H9 (cell line): Measurements from ENCODE around the gene RHOB. TPM values are rescaled to one million over a fixed set of nuclear protein-coding genes. Genes with fewer than 3 reads are reported as not detected.

Source experiments
- DNase-seq: peaks from one replicate; pipeline ENCODE4 v3.0.0-alpha.2; 2017
- H2AFZ ChIP-seq: one replicate; pipeline ENCODE4 v1.6.1; 2013; ENCODE audit warnings: mild to moderate bottlenecking, low read length, control low read depth, moderate library complexity
- H2AK5ac ChIP-seq: 2 replicates; pipeline ENCODE4 v1.6.1; 2013; ENCODE audit warnings: low read length, control low read depth, mixed read lengths; ENCODE audit not compliant: insufficient read length
- H2BK120ac ChIP-seq: one replicate; pipeline ENCODE4 v1.6.1; 2013; ENCODE audit warnings: low read depth, mild to moderate bottlenecking, low read length, control low read depth, inconsistent platforms; ENCODE audit not compliant: poor library complexity, severe bottlenecking
- H2BK12ac ChIP-seq: 2 replicates; pipeline ENCODE4 v1.6.1; 2013; ENCODE audit warnings: low read length, control low read depth, mixed read lengths, low read depth; ENCODE audit not compliant: insufficient read length
- H2BK15ac ChIP-seq: 2 replicates; pipeline ENCODE4 v1.6.1; 2013; ENCODE audit warnings: low read depth, low read length, control low read depth
- H2BK20ac ChIP-seq: one replicate; pipeline ENCODE4 v1.6.1; 2013; ENCODE audit warnings: low read depth, mild to moderate bottlenecking, low read length, control low read depth, inconsistent platforms; ENCODE audit not compliant: poor library complexity, severe bottlenecking
- H2BK5ac ChIP-seq: 2 replicates; pipeline ENCODE4 v1.6.1; 2013; ENCODE audit warnings: low read length, control low read depth, mixed read lengths; ENCODE audit not compliant: insufficient read length
- H3K14ac ChIP-seq: 2 replicates; pipeline ENCODE4 v1.6.1; 2013; ENCODE audit warnings: low read length, control low read depth; ENCODE audit not compliant: insufficient read depth
- H3K18ac ChIP-seq: 2 replicates; pipeline ENCODE4 v1.6.1; 2013; ENCODE audit warnings: low read depth, mild to moderate bottlenecking, mixed read lengths, low read length, control low read depth; ENCODE audit not compliant: insufficient read length
- H3K23ac ChIP-seq: 2 replicates; pipeline ENCODE4 v1.6.1; 2013; ENCODE audit warnings: low read length, control low read depth, mixed read lengths, low read depth; ENCODE audit not compliant: insufficient read length
- H3K23me2 ChIP-seq: 2 replicates; pipeline ENCODE4 v1.6.1; 2013; ENCODE audit warnings: low read depth, mild to moderate bottlenecking, mixed read lengths, low read length, control low read depth; ENCODE audit not compliant: insufficient read length, poor library complexity, severe bottlenecking
- H3K27ac ChIP-seq: 2 replicates; pipeline ENCODE4 v1.5.1; 2013; ENCODE audit warnings: low read length, control low read depth, mixed read lengths, low read depth; ENCODE audit not compliant: insufficient read length
- H3K27me3 ChIP-seq: 2 replicates; pipeline ENCODE4 v1.6.1; 2013; ENCODE audit warnings: low read length, control low read depth, inconsistent platforms; ENCODE audit not compliant: insufficient read depth
- H3K4ac ChIP-seq: 2 replicates; pipeline ENCODE4 v1.6.1; 2013; ENCODE audit warnings: low read depth, mild to moderate bottlenecking, control low read depth, inconsistent platforms, low read length, moderate library complexity
- H3K4me1 ChIP-seq: 2 replicates; pipeline ENCODE4 v1.6.1; 2013; ENCODE audit warnings: low read length, control low read depth, inconsistent platforms; ENCODE audit not compliant: insufficient read depth
- H3K4me2 ChIP-seq: 2 replicates; pipeline ENCODE4 v1.6.1; 2013; ENCODE audit warnings: low read length, control low read depth, mixed read lengths; ENCODE audit not compliant: insufficient read length, insufficient read depth
- H3K56ac ChIP-seq: 2 replicates; pipeline ENCODE4 v1.6.1; 2013; ENCODE audit warnings: low read depth, mild to moderate bottlenecking, mixed read lengths, low read length, control low read depth; ENCODE audit not compliant: insufficient read length
- H3K79me1 ChIP-seq: 2 replicates; pipeline ENCODE4 v1.6.1; 2013; ENCODE audit warnings: low read depth, mild to moderate bottlenecking, moderate library complexity, low read length, control low read depth, inconsistent platforms; ENCODE audit not compliant: insufficient read depth, poor library complexity, severe bottlenecking
- H3K79me2 ChIP-seq: 2 replicates; pipeline ENCODE4 v1.6.1; 2013; ENCODE audit warnings: low read length, control low read depth, inconsistent platforms; ENCODE audit not compliant: insufficient read depth
- H3K9ac ChIP-seq: 2 replicates; pipeline ENCODE4 v1.6.1; 2013; ENCODE audit warnings: low read length, control low read depth, mixed read lengths; ENCODE audit not compliant: insufficient read length; ENCODE audit errors: extremely low read depth
- H3K9me3 ChIP-seq: one replicate; pipeline ENCODE4 v1.6.1; 2013; ENCODE audit warnings: low read depth, low read length, inconsistent platforms; ENCODE audit not compliant: control insufficient read depth
- H3T11ph ChIP-seq: one replicate; pipeline ENCODE4 v1.6.1; 2013; ENCODE audit warnings: mild to moderate bottlenecking, low read length, control low read depth, inconsistent platforms
- H4K20me1 ChIP-seq: one replicate; pipeline ENCODE4 v1.6.1; 2013; ENCODE audit not compliant: control insufficient read depth, insufficient read length, insufficient read depth
- H4K5ac ChIP-seq: 2 replicates; pipeline ENCODE4 v1.6.1; 2013; ENCODE audit warnings: low read depth, mild to moderate bottlenecking, mixed read lengths, low read length, control low read depth; ENCODE audit not compliant: insufficient read length
- H4K8ac ChIP-seq: replicated peaks from 2 replicates; pipeline ENCODE4 v1.6.1; 2013; ENCODE audit warnings: low read length, control low read depth, mixed read lengths, low read depth; ENCODE audit not compliant: insufficient read length
- H4K91ac ChIP-seq: 2 replicates; pipeline ENCODE4 v1.6.1; 2013; ENCODE audit warnings: low read depth, mild to moderate bottlenecking, moderate library complexity, mixed read lengths, low read length, control low read depth; ENCODE audit not compliant: insufficient read length
- H3K27ac Mint-ChIP-seq, 3 experiments: 2 replicates in 2 of 3; 3 replicates in 1 of 3; pipeline ENCODE4 v1.8.0; 2020 to 2021; ENCODE audit warnings: mixed read lengths in 3 of 3, mild to moderate bottlenecking in 1 of 3, moderate library complexity in 1 of 3
- H3K27me3 Mint-ChIP-seq: 2 replicates; pipeline ENCODE4 v1.8.0; 2021; ENCODE audit warnings: low read depth, mild to moderate bottlenecking, moderate library complexity, mixed read lengths
- H3K36me3 Mint-ChIP-seq, 3 experiments: 2 replicates in 2 of 3; 3 replicates in 1 of 3; pipeline ENCODE4 v1.8.0; 2020 to 2021; ENCODE audit warnings: low read depth in 3 of 3, mixed read lengths in 3 of 3; ENCODE audit not compliant: insufficient read depth in 1 of 3
- H3K4me1 Mint-ChIP-seq, 2 experiments: 2 replicates each; pipeline ENCODE4 v1.8.0; 2020; ENCODE audit warnings: mixed read lengths in 2 of 2
- H3K4me3 Mint-ChIP-seq, 2 experiments: 2 replicates in 1 of 2; 3 replicates in 1 of 2; pipeline ENCODE4 v1.8.0; 2020 to 2021; ENCODE audit warnings: mild to moderate bottlenecking in 2 of 2, mixed read lengths in 2 of 2, moderate library complexity in 1 of 2
- H3K9me3 Mint-ChIP-seq, 2 experiments: 2 replicates in 1 of 2; 3 replicates in 1 of 2; pipeline ENCODE4 v1.8.0; 2020; ENCODE audit warnings: mild to moderate bottlenecking in 2 of 2, mixed read lengths in 2 of 2, moderate library complexity in 1 of 2
- WGBS: extraction: QIAGEN DNeasy Blood & Tissue Kit; methylation state at CpG from one replicate; pipeline ENCODE4 v1.1.7; 2013; ENCODE audit warnings: missing lambda C conversion rate, low lambda C conversion rate, mixed read lengths; ENCODE audit not compliant: insufficient read length; ENCODE audit errors: extremely low coverage; 5-methylcytosine and 5-hydroxymethylcytosine counted together
- total RNA-seq: library from RNA; stranded (reverse); gene quantifications from 2 replicates; pipeline ENCODE4 v1.2.1, GENCODE V29; 2021
- TF ChIP-seq, protein P1 (sequence below): fragments of 200-600 bp; sonication (generic); conservative IDR thresholded peaks from 3 replicates; pipeline ENCODE4 v1.8.0; 2021; ENCODE audit warnings: antibody characterized with exemption, mild to moderate bottlenecking

The RHOB gene
- total RNA-seq, 1 experiment from 2014 or later = 10.3 TPM

DNA sequence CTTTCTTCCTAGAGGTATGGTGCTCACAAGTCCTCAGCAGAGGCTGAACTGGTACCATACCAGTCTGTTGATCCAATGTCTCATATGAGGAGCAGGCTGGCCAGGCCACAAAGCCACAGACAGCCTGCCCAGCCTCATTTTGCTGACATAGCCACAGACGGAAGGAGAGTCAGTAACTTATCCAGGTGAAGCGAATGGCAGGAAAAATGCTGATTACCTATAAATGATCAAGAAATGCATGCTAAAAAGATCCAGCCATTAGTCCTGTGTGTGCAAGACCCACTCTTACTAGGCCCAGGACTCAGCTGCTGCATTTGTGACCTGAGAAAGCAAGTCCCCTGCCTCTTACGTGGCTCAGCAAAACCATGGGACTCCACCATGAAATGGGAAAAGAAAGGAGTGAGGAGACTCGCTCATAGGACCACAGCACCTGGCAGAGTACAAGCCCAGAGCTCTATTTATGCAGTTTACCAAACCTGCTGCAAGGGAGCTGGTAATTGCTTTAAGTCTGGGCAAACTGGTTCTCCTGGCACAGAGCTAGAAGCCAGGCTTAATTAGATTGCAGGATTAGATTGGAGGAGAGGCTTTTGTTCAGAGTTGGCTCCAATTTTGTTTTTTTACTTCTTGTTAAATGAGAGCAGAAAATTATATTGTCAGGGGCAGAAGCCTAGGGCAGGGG lies 19.0 kb downstream of the RHOB start:
- Histone ChIP-seq H3K4me2 (no peak overlapping the region), H3K18ac (no peak overlapping the region), H3K27me3 (no peaks in the 10 kb centered on the region; the same call in 1 of the 2 replicates), H3K9me3 (no peaks in the 10 kb centered on the region), H2BK12ac (no peak overlapping the region), H3T11ph (no peak overlapping the region), H2BK5ac (no peak overlapping the region), H3K23ac (no peak overlapping the region), H3K79me1 (no peaks in the 10 kb centered on the region), H4K91ac (no peak overlapping the region), H3K4me1 (no peaks in the 10 kb centered on the region), H3K9ac (no peak overlapping the region), H4K5ac (no peak overlapping the region), H3K23me2 (no peaks in the 10 kb centered on the region), H2BK15ac (no peak overlapping the region), H3K56ac (no peak overlapping the region), H2AFZ (no peak overlapping the region), H4K20me1 (no peaks in the 10 kb centered on the region), H3K4ac (no peak overlapping the region), H3K79me2 (no peaks in the 10 kb centered on the region), H3K27ac (no peak overlapping the region), H3K14ac (no peak overlapping the region), H2BK20ac (no peak overlapping the region), H2BK120ac (no peak overlapping the region), H2AK5ac (no peak overlapping the region), H4K8ac (no peak overlapping the region)
- no peak for DNase-seq
- Mint-ChIP-seq H3K4me1 (peaks cover 9% of the 10 kb centered on the region in 2 experiments), H3K9me3 (peaks cover 2 to 16% of the 10 kb centered on the region in 2 experiments; a peak in 3 of 5 replicates), H3K27me3 (peaks cover 29% of the 10 kb centered on the region), H3K36me3 (peaks cover 0 to 12% (median 6%) of the 10 kb centered on the region in 3 experiments; a peak in 4 of 7 replicates), H3K27ac (no peak overlapping the region; a peak in 1 of 7 replicates), H3K4me3 (no peak overlapping the region)
- no CpG with 5 or more reads among the region's 4 CpGs for WGBS
- TF ChIP-seq, protein P1, sequence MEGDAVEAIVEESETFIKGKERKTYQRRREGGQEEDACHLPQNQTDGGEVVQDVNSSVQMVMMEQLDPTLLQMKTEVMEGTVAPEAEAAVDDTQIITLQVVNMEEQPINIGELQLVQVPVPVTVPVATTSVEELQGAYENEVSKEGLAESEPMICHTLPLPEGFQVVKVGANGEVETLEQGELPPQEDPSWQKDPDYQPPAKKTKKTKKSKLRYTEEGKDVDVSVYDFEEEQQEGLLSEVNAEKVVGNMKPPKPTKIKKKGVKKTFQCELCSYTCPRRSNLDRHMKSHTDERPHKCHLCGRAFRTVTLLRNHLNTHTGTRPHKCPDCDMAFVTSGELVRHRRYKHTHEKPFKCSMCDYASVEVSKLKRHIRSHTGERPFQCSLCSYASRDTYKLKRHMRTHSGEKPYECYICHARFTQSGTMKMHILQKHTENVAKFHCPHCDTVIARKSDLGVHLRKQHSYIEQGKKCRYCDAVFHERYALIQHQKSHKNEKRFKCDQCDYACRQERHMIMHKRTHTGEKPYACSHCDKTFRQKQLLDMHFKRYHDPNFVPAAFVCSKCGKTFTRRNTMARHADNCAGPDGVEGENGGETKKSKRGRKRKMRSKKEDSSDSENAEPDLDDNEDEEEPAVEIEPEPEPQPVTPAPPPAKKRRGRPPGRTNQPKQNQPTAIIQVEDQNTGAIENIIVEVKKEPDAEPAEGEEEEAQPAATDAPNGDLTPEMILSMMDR = no peak
